Measurements from ENCODE around the gene RAB1B.

RAB1B gene

GRCh38 chr11:66226101-66226500, 42.3 kb upstream of the RAB1B start (continued):
- no peak for TF ChIP-seq PATZ1 (CRISPR knock-in tag; IDR thresholded peaks at IDR 0.05; ENCODE audit: borderline replicate concordance)
- TF ChIP-seq CSRNP3 (CRISPR knock-in tag; IDR thresholded peaks at IDR 0.05): no peak
- TF ChIP-seq CREB5 (CRISPR knock-in tag; IDR thresholded peaks at IDR 0.05; ENCODE audit: low read depth): no peak
- no peak for TF ChIP-seq ZNF70 (CRISPR knock-in tag; IDR thresholded peaks at IDR 0.05)

- no peak for TF ChIP-seq ZNF8 (CRISPR knock-in tag; IDR thresholded peaks at IDR 0.05)
- no peak for TF ChIP-seq CREB5 (CRISPR knock-in tag; IDR thresholded peaks at IDR 0.05; ENCODE audit: low read depth)
- no peak for TF ChIP-seq TCF4 (CRISPR knock-in tag; IDR thresholded peaks at IDR 0.05; ENCODE audit: borderline replicate concordance)
- no peak for ATAC-seq
Observed at GRCh38 chr11:66227700-66228099, 40.7 kb upstream of the RAB1B start.

GRCh38 chr11:66228521-66228920, 39.9 kb upstream of the RAB1B start:
- no peak for ATAC-seq
- no peak for TF ChIP-seq PPARA (CRISPR knock-in tag; IDR thresholded peaks at IDR 0.05; ENCODE audit: borderline replicate concordance)

GRCh38 chr11:66230156-66230555, 38.3 kb upstream of the RAB1B start:
- no peak for ATAC-seq
- TF ChIP-seq TOX (CRISPR knock-in tag; IDR thresholded peaks at IDR 0.05; ENCODE audit: borderline replicate concordance) (no peak), PATZ1 (CRISPR knock-in tag; IDR thresholded peaks at IDR 0.05; ENCODE audit: borderline replicate concordance) (no peak), ZNF8 (CRISPR knock-in tag; IDR thresholded peaks at IDR 0.05) (no peak), RARB (CRISPR knock-in tag; IDR thresholded peaks at IDR 0.05) (no peak), BACH2 (CRISPR knock-in tag; IDR thresholded peaks at IDR 0.05; ENCODE audit: borderline replicate concordance) (no peak), CSRNP3 (CRISPR knock-in tag; IDR thresholded peaks at IDR 0.05) (no peak), TCF4 (CRISPR knock-in tag; IDR thresholded peaks at IDR 0.05; ENCODE audit: borderline replicate concordance) (no peak), TSHZ2 (CRISPR knock-in tag; IDR thresholded peaks at IDR 0.05) (no peak), ZFP3 (CRISPR knock-in tag; IDR thresholded peaks at IDR 0.05) (no peak)

Measured in SK-N-SH treated with all-trans-retinoic acid at 6 μM for 48 hours (cell line).